ENCODE data around the gene RPP30.

DNA sequence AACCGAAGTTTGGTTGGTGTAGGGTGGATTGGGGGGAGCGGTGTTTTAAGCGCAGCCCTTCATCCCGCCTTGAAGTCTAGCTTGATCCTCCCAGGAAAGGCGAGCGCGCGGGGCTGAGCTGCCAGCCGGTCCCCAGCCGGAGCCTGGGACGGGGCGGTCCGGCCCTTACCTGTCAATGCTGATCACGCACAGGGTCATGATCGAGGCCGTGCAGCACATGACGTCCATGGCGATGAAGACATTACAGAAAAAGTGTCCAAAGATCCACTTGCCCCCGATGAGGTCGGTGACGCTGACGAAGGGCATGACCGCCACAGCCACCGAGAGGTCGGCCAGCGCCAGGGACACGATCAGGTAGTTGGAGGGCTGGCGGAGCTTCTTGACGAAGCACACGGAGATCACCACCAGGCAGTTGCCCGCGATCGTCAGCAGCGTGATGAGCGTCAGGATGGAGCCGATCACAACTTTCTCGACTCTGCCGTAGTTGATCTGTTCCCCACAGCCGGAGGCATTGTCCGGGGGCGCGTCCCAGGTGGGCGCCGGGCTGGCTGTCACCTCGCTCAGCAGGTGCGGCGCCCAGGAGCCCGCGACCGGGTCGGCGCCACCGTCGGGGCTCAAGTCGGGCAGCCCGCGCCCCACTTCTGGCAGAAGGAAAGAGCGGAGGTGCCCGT, 14.7 kb upstream of the RPP30 start:
- TF ChIP-seq, protein P1, sequence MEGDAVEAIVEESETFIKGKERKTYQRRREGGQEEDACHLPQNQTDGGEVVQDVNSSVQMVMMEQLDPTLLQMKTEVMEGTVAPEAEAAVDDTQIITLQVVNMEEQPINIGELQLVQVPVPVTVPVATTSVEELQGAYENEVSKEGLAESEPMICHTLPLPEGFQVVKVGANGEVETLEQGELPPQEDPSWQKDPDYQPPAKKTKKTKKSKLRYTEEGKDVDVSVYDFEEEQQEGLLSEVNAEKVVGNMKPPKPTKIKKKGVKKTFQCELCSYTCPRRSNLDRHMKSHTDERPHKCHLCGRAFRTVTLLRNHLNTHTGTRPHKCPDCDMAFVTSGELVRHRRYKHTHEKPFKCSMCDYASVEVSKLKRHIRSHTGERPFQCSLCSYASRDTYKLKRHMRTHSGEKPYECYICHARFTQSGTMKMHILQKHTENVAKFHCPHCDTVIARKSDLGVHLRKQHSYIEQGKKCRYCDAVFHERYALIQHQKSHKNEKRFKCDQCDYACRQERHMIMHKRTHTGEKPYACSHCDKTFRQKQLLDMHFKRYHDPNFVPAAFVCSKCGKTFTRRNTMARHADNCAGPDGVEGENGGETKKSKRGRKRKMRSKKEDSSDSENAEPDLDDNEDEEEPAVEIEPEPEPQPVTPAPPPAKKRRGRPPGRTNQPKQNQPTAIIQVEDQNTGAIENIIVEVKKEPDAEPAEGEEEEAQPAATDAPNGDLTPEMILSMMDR (IDR thresholded peaks at IDR 0.05) = no peak
- no peak for TF ChIP-seq POLR2AphosphoS5 (IDR thresholded peaks at IDR 0.05)
